C4-2B (cell line): ENCODE data around the gene ASB8.

Source experiments
- CTCF ChIP-seq: fragments of 450-650 bp; conservative IDR thresholded peaks from 2 replicates; pipeline ENCODE4 v1.5.1; 2017; ENCODE audit warnings: mild to moderate bottlenecking
- ZFX ChIP-seq: fragments of 450-650 bp; IDR thresholded peaks from 2 replicates; pipeline ENCODE4 v1.6.1; 2017

- TF ChIP-seq CTCF = no peak
- no peak for TF ChIP-seq ZFX
Observed at GRCh38 chr12:48187916-48188695, 30.8 kb upstream of the ASB8 start.
